Tibial nerve (tissue), 4 donors: ENCODE data around the gene LZTR1.
"Not testable (repeated sequence)": the region's sequence is repeated elsewhere in the genome, so short reads cannot be mapped to it uniquely, and the experiment has no call there.

Source experiments
- CTCF ChIP-seq, 5 experiments: fragments of 200-600 bp in 3 of 5; fragments of 450-650 bp in 2 of 5; sonication (generic) in 3 of 5; IDR thresholded peaks; one replicate each; pipeline ENCODE4 v1.5.1; 2016 to 2019; ENCODE audit warnings: antibody characterized with exemption in 5 of 5, mild to moderate bottlenecking in 3 of 5, moderate library complexity in 2 of 5
- EP300 ChIP-seq, 2 donors: sonication (generic); formaldehyde crosslinking; IDR thresholded peaks; one replicate each; pipeline ENCODE4 v1.6.1; 2017; ENCODE audit warnings: antibody characterized with exemption in 2 of 2, mild to moderate bottlenecking in 1 of 2
- POLR2A ChIP-seq, 2 donors: fragments of 450-650 bp; IDR thresholded peaks; one replicate each; pipeline ENCODE4 v1.6.1; 2017; ENCODE audit warnings: antibody characterized with exemption in 2 of 2, mild to moderate bottlenecking in 2 of 2, moderate library complexity in 2 of 2

GRCh38 chr22:21039158-21039557, 57.1 kb downstream of the LZTR1 start:
- not testable (repeated sequence) for TF ChIP-seq POLR2A, CTCF, EP300 (IDR thresholded peaks at IDR 0.05)
